MM.1S (cell line): ENCODE measurements around the gene PLA2G15.

Source experiments
- EZH2 ChIP-seq: fragments of 300-600 bp; sonication (generic); optimal IDR thresholded peaks from 2 replicates; pipeline ENCODE3; 2017; ENCODE audit warnings: low read depth, mild to moderate bottlenecking, antibody characterized with exemption, low read length, mixed read lengths
- TF ChIP-seq, protein P1 (sequence below): fragments of 300-600 bp; sonication (generic); IDR thresholded peaks from 2 replicates; pipeline ENCODE4 v1.5.1; 2016; ENCODE audit warnings: antibody characterized with exemption, low read length, mixed read lengths

DNA sequence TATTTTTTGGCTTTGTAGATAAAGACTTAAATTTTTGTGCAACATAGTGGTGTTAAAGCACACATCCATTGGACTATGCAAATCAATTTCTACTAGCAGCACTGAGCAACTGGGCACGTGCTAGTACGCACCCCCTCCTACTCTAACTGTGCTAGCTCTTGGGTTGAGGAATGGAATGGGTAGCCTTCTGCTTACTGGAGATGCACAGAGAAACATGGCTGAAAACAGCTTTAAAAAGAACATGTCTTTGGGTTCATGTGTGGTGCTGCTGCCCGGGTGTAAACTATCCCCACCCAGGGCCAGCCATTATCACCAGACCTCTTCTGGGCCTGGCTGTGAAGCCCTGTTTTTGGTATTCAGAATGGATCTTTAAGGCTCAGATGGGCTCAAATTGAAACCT is 16.5 kb upstream of the PLA2G15 start:
- TF ChIP-seq, protein P1, sequence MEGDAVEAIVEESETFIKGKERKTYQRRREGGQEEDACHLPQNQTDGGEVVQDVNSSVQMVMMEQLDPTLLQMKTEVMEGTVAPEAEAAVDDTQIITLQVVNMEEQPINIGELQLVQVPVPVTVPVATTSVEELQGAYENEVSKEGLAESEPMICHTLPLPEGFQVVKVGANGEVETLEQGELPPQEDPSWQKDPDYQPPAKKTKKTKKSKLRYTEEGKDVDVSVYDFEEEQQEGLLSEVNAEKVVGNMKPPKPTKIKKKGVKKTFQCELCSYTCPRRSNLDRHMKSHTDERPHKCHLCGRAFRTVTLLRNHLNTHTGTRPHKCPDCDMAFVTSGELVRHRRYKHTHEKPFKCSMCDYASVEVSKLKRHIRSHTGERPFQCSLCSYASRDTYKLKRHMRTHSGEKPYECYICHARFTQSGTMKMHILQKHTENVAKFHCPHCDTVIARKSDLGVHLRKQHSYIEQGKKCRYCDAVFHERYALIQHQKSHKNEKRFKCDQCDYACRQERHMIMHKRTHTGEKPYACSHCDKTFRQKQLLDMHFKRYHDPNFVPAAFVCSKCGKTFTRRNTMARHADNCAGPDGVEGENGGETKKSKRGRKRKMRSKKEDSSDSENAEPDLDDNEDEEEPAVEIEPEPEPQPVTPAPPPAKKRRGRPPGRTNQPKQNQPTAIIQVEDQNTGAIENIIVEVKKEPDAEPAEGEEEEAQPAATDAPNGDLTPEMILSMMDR = no peak
- no peak for TF ChIP-seq EZH2
